GM19023 (cell line): ENCODE measurements around the gene FAM174B.
"Not testable (repeated sequence)": the region's sequence is repeated elsewhere in the genome, so short reads cannot be mapped to it uniquely, and the experiment has no call there.

ENCODE experiments used
- ATAC-seq: cut with Tn5 transposase; IDR thresholded peaks from one replicate; pipeline ENCODE4 v1.9.1; 2021; ENCODE audit warnings: mild to moderate bottlenecking, moderate library complexity; ENCODE audit not compliant: unreplicated experiment

The FAM174B gene

GRCh38 chr15:92619145-92620101 lies 36.2 kb downstream of the FAM174B start:
- ATAC-seq, result no peak

DNA sequence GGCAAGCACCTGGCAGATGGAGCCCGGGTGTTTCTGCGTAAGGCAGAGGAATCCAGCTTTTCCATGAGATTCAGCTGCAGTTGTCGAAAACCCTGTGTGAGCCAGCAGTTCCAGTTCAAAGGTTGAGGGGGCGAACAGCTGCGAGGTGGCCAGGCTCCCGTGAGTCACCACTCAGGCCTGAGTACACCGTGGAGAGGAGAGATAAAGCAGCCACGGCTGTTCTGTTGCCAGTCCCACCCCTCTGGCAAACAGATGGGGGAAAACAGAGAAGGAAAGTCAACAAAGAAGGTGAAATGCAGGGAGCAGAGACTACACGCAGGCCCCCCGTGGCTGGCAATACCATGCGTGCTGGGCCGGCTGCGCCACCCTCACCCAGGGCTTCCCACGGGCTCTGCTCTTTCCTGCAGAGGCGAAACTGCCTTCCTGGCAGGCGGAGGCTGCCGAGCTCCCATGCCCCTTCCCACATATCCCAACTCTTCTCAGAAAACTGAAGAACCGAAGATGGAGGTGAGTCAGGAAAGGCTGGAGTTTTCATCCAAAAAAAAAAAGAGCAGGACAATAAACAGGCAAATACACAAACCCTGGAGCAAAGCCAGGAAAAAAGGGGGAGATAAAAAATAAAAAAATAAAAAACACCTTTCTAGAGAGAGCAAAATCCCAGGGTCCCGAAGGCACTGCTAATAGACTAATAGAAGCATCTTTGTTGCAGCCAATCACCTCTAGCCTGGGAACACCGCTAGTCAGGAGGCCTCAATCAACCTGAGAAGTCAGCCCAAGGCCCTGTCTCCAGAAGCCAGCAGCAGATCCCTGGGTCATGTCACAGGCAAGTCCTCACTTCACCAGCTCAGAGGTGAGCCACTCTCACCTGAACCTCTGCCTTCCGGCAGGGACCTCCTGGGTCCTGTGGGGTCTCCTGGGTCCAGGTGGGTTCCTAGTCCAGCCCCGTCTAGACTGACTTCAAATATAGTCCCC lies 37.7 kb downstream of the FAM174B start:
- ATAC-seq, result no peak

- ATAC-seq, result no peak
Observed at GRCh38 chr15:92616621-92617548, 38.7 kb downstream of the FAM174B start.

DNA sequence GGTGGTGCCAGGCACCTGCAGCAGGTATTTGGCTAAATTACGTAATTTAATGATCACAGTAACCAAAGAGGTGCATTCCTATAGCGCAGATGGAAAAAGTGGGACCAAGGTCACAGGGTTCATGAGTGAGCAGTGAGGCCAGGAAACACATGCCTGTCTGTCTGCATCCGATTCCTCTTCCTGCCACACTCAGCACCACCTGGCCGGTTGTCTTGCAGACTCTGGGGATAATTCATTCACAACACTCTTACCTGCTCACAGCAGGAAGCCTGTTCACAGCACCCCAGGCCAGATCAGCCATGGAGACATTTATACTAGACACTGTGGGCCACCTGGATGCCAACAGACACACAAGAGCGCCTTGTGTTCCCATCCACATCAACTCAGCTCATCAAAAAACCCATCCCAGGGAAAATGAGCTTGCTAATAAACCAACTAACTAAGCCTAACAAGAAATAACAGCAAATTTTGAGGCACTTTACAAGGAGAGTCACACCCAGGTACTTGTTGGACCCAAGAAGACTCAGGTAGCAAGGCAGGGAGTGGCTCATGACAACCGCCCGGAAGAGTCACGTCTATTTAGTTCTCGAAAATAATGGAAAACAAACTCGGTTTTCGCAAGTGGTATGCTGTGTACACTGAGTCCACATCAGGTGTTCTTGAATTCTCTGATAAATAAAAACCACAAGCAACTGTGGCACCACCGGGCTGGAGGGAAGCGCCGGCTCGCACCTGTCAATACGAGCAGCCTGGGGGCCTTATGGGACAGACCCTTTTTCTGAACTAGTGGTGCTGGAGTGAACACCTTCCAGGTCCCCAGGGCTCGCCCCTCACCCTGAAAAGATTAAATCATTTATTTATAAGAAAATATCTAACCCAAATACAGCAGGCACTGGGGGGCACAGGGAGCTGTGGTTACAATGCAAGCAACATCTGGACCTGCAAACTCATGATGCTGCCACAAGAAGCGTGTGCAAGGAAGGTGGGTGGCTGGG lies 40.5 kb downstream of the FAM174B start:
- no peak for ATAC-seq

- no peak for ATAC-seq
Observed at GRCh38 chr15:92614301-92614700, 41.3 kb downstream of the FAM174B start.

- ATAC-seq, result no peak
Observed at GRCh38 chr15:92613841-92614240, 41.7 kb downstream of the FAM174B start.

DNA sequence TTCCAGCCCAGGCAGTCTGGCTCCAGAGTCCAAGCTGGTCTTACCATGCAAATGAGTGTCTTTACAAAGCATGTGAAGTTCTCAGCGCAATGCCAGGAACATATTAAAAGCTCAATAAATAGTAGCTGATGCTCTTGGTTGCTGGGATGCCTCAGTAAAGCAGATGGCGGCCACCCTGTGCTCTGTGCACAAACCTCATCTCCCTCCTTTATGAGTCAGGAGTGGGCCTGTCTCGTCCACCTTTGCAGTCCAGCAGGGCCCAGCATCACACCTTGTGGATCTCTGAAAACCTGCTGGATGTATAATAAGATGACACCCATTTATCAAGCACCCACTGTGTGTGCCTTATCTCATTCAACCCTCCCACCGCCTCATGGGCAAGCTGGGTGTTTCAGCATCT lies 42.7 kb downstream of the FAM174B start:
- ATAC-seq, result no peak

DNA sequence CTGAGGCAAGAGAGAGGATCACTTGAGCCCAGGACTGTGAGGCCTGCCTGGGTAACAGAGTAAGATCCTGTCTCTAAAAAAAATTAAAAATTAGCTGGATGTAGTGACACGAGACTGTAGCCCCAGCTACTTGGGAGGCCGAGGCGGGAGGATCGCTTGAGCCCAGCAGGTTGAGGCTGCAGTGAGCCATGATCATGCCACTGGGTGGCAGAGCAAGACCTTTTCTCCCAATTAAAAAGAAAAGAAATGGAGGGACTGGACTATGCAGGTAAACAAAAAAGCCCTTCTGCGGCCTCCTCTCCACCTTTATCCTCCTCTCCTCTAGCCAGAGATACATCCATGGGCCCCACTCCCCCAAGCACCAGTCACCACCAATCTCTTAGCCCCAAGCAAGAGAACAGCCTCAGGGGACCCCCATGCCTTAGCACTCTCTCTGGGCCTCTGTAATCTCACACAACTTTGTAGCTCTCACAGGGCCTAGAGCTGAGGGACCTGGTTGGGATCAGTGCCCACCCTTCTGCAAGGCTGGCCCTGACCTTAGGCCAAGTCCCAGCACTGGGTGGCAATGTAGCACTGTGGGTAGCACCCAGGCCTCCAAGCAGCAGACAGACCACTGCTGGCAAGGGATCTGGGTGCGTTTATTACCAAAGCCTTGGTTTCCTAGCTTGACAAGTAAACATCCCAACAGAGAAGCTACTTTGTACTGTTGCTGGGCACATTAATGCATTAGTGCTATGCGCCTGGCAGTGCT lies 43.4 kb downstream of the FAM174B start:
- ATAC-seq, result no peak

GRCh38 chr15:92611150-92611549 lies 44.4 kb downstream of the FAM174B start:
- no peak for ATAC-seq

GRCh38 chr15:92610101-92610520 lies 45.5 kb downstream of the FAM174B start:
- ATAC-seq, result no peak

- ATAC-seq, result no peak
Observed at GRCh38 chr15:92608866-92609700, 46.5 kb downstream of the FAM174B start.

DNA sequence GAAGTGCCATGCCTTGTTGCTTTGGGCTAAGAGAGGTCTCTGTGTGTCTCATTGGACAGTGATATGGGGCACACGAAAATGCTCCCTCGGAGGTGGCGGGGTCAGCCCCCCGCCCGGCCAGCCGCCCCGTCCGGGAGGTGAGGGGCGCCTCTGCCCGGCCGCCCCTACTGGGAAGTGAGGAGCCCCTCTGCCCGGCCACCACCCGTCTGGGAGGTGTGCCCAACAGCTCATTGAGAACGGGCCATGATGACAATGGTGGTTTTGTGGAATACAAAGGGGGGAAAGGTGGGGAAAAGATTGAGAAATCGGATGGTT lies 48.8 kb downstream of the FAM174B start:
- ATAC-seq, result not testable (repeated sequence)

DNA sequence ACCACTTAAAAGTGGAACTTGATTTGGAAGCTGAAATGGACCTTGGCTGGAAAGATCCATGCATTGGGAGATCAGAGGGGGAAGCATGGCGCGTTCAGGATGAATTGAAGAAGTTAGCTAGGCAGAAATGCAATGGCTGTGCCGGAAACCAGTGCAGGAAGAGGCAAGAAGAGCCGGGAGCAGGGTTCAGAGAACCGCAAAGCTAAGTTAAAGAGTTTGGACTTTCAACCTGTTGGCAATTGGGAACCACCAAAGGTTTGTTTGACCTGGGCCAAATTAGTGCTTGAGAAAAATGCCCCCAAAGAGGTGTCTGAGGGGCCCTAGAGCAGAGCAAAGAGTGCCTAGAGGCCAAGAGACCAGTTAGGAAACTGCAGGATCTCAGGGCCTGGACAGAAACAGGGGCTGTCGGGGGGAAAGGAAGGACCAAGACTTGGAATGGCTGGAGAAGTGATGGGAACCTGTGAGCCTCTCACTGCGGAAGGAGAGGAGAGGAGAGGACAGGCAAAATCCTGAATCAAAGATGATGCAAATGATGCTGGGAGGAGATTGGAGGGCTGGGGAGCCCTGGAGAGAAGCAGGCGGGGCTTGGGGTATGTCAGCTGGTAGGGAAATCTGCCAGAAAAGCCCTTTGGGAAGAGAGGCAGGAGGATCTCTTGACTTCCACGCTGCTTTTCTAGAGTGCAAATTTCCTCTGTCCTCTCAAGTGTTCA lies 49.3 kb downstream of the FAM174B start:
- ATAC-seq, result no peak

DNA sequence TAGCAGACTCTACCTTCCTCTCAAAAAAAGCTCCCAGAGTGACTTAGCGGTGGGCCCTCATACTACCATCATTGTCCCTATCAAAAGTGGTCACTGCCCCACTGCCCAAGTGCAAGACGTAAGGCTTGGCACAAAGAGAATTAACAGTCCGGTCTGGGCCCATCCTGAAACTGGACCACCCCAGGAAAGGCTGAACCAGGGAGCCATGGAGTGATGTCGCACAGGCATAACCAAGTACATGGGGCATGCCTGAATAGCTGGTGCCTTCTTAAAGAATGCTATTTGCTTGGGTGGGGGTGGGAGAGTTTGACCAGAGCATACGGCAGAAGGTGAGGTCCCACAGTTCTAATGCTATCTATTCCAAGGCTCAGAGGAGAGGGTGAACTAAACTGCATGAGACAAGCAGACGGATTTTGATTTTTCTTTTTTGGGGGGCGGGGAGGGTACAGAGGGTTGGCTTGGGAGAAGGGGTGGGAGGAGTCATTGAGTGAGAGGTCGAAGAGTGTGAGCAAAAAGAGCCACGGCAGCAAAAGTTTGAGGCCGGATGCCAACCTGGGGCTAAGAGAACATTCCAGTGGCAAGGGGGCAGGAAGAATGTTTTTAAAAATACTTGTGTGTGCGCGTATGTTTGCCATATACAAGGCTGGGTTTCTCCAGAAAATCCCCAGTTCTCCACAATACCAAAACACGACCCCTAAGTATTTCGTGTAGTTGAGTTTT lies 50.2 kb downstream of the FAM174B start:
- ATAC-seq, result no peak

DNA sequence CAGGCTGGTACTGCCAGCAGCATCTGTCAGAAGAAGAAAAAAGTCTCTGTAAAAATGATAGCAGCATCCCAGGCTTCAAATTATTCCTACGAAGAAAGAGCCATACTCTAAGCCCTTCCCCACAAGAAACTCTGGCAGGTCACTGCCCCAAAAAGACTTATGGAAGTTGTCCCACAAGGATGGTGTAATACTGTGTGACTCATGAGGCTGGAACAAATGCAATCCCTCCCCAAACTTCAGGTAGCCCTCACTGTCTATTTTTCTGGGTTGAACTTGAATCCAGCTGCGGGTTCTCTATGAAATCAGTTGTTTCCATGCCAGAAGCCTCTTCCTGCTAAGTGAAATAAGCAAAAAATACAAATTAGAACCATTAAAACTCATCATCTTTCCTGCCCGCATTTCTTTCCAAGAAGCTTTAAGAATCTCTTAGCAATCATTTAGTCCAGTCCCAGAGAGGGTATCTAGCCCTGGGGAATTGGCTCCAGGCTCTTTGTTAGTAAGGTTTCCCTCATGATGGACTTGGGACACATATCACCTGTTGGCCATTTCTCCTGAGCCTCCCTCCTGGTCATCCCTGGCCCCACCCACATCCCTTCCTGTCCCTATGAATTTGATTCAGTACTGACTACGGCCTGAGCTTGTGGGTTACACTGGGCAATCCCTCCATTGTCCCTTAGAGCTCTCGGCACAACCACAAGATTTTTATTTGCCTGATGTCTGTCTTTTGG lies 51.7 kb downstream of the FAM174B start:
- no peak for ATAC-seq

GRCh38 chr15:92603278-92603677 lies 52.3 kb downstream of the FAM174B start:
- ATAC-seq, result no peak
